Mucosa of rectum (tissue), 2 donors: ENCODE data around the gene CARNS1.
A peak's percentile ranks its signal among the peaks of the same experiment; 100 is the strongest.

Experiments used
- H3K27ac ChIP-seq, 2 donors: one replicate each; pipeline ENCODE4 v1.7.0; 2013; ENCODE audit warnings: inconsistent platforms in 2 of 2, low read depth in 2 of 2, low read length in 2 of 2
- H3K27me3 ChIP-seq, 2 donors: one replicate each; pipeline ENCODE4 v1.7.0; 2013; ENCODE audit warnings: low read length in 2 of 2; ENCODE audit not compliant: control insufficient read depth in 2 of 2, insufficient read depth in 2 of 2
- H3K36me3 ChIP-seq, 2 donors: one replicate each; pipeline ENCODE4 v1.7.0; 2013; ENCODE audit warnings: low read length in 2 of 2; ENCODE audit not compliant: control insufficient read depth in 2 of 2, insufficient read depth in 2 of 2
- H3K4me1 ChIP-seq, 2 donors: one replicate each; pipeline ENCODE4 v1.7.0; 2013; ENCODE audit warnings: low read length in 2 of 2, mild to moderate bottlenecking in 1 of 2; ENCODE audit not compliant: control insufficient read depth in 2 of 2, insufficient read depth in 2 of 2
- H3K4me3 ChIP-seq, 2 donors: one replicate each; pipeline ENCODE4 v1.7.0; 2013; ENCODE audit warnings: low read length in 2 of 2
- H3K9ac ChIP-seq, 2 donors: one replicate each; pipeline ENCODE4 v1.7.0; 2013; ENCODE audit warnings: low read length in 2 of 2, low read depth in 1 of 2, mild to moderate bottlenecking in 1 of 2
- H3K9me3 ChIP-seq, 2 donors: one replicate each; pipeline ENCODE4 v1.7.0; 2013; ENCODE audit warnings: low read length in 2 of 2; ENCODE audit not compliant: control insufficient read depth in 2 of 2
- donor health status: healthy.
- donor health status: Normal muscosa, but diverticular disease.

Gene CARNS1

GRCh38 chr11:67428052-67429001, 12.8 kb downstream of the CARNS1 start, which contains the start of gene RPS6KB2:
Gene RPS6KB2, plus strand, starts transcription at chr11:67428494. Its CDS starts 52 bp downstream, at chr11:67428546.
- Histone ChIP-seq H3K4me1 (peaks cover 15 to 16% of the 10 kb centered on the region in 2 donors), H3K4me3 (peak within 1 kb of the TSS; percentile 95 to 99), H3K36me3 (peaks cover 15 to 19% of the 10 kb centered on the region in 2 donors), H3K9ac (peak within 1 kb of the TSS; percentile 95 to 98), H3K27me3 (no peaks in the 10 kb centered on the region), H3K9me3 (no peaks in the 10 kb centered on the region), H3K27ac (peak within 1 kb of the TSS; percentile 83 to 89)

GRCh38 chr11:67429038-67429668, 13.7 kb downstream of the CARNS1 start:
- Histone ChIP-seq H3K36me3 (peaks cover 23 to 27% of the 10 kb centered on the region in 2 donors), H3K9me3 (no peaks in the 10 kb centered on the region), H3K4me1 (peaks cover 15 to 16% of the 10 kb centered on the region in 2 donors), H3K4me3 (peak overlapping the region; percentile 95 to 99), H3K27me3 (no peaks in the 10 kb centered on the region), H3K27ac (peak overlapping the region; percentile 83 to 89), H3K9ac (peak overlapping the region; percentile 95 to 98)

- Histone ChIP-seq H3K4me1 (peaks cover 15 to 16% of the 10 kb centered on the region in 2 donors), H3K27ac (no peak overlapping the region), H3K27me3 (no peaks in the 10 kb centered on the region), H3K9me3 (no peaks in the 10 kb centered on the region), H3K36me3 (peaks cover 27 to 31% of the 10 kb centered on the region in 2 donors), H3K9ac (no peak overlapping the region), H3K4me3 (peak overlapping the region in 1 of 2 donors; percentile 99)
Observed at GRCh38 chr11:67429722-67430121, 14.2 kb downstream of the CARNS1 start.

- Histone ChIP-seq H3K27ac (no peak overlapping the region), H3K4me3 (no peak overlapping the region), H3K9ac (no peak overlapping the region), H3K9me3 (no peaks in the 10 kb centered on the region), H3K4me1 (peaks cover 15 to 18% of the 10 kb centered on the region in 2 donors), H3K36me3 (peaks cover 34 to 35% of the 10 kb centered on the region in 2 donors), H3K27me3 (no peaks in the 10 kb centered on the region)
Observed at GRCh38 chr11:67431346-67432249, 16.1 kb downstream of the CARNS1 start.

GRCh38 chr11:67432655-67433349, 17.3 kb downstream of the CARNS1 start:
- Histone ChIP-seq H3K27ac (no peak overlapping the region), H3K4me1 (peaks cover 11 to 14% of the 10 kb centered on the region in 2 donors), H3K9me3 (no peaks in the 10 kb centered on the region), H3K9ac (no peak overlapping the region), H3K36me3 (peaks cover 37 to 38% of the 10 kb centered on the region in 2 donors), H3K27me3 (no peaks in the 10 kb centered on the region), H3K4me3 (no peak overlapping the region)

- H3K9me3 ChIP-seq = no peaks in the 10 kb centered on the region
- H3K9ac ChIP-seq = no peak overlapping the region
- no peaks in the 10 kb centered on the region for H3K27me3 ChIP-seq
- no peak overlapping the region for H3K4me3 ChIP-seq
- H3K36me3 ChIP-seq = peaks cover 38% of the 10 kb centered on the region in 2 donors
- peaks cover 8 to 12% of the 10 kb centered on the region in 2 donors for H3K4me1 ChIP-seq
- H3K27ac ChIP-seq = no peak overlapping the region
Observed at GRCh38 chr11:67433536-67434394, 18.3 kb downstream of the CARNS1 start.

GRCh38 chr11:67434395-67434881, 19.0 kb downstream of the CARNS1 start:
- Histone ChIP-seq H3K36me3 (peaks cover 40 to 42% of the 10 kb centered on the region in 2 donors), H3K9me3 (no peaks in the 10 kb centered on the region), H3K4me1 (peaks cover 2 to 9% of the 10 kb centered on the region in 2 donors), H3K4me3 (no peak overlapping the region), H3K27ac (no peak overlapping the region), H3K9ac (no peak overlapping the region), H3K27me3 (no peaks in the 10 kb centered on the region)

GRCh38 chr11:67435031-67435726, 19.7 kb downstream of the CARNS1 start:
- Histone ChIP-seq H3K36me3 (peaks cover 41 to 47% of the 10 kb centered on the region in 2 donors), H3K27ac (peak overlapping the region in 1 of 2 donors; percentile 32), H3K9me3 (no peaks in the 10 kb centered on the region), H3K9ac (no peak overlapping the region), H3K4me3 (peak overlapping the region in 1 of 2 donors; percentile 1), H3K27me3 (no peaks in the 10 kb centered on the region), H3K4me1 (peaks cover 0 to 13% of the 10 kb centered on the region in 2 donors)
